GM19467 (cell line): ENCODE data around the gene PDGFRA.

Experiments used
- ATAC-seq: cut with Tn5 transposase; IDR thresholded peaks from one replicate; pipeline ENCODE4 v1.9.1; 2021; ENCODE audit warnings: mild to moderate bottlenecking, moderate library complexity; ENCODE audit not compliant: unreplicated experiment

PDGFRA gene

DNA sequence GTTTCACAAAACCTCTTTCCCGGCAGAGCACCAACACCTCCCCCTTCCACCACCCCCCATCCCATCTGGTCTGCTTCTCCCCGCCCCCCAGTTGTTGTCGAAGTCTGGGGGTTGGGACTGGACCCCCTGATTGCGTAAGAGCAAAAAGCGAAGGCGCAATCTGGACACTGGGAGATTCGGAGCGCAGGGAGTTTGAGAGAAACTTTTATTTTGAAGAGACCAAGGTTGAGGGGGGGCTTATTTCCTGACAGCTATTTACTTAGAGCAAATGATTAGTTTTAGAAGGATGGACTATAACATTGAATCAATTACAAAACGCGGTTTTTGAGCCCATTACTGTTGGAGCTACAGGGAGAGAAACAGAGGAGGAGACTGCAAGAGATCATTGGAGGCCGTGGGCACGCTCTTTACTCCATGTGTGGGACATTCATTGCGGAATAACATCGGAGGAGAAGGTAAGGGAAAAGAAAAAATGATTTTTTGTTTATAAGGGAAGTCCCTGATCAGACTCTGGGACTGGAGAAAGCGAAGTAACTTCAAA, at the start of gene PDGFRA:
Gene PDGFRA, plus strand, starts transcription at position 333 of the 541 bp plus-strand sequence. CDS start 29,476 bp downstream, outside the sequence.
- no peak for ATAC-seq

GRCh38 chr4:54184581-54184980, 44.5 kb upstream of the PDGFRA start:
- no peak for ATAC-seq

DNA sequence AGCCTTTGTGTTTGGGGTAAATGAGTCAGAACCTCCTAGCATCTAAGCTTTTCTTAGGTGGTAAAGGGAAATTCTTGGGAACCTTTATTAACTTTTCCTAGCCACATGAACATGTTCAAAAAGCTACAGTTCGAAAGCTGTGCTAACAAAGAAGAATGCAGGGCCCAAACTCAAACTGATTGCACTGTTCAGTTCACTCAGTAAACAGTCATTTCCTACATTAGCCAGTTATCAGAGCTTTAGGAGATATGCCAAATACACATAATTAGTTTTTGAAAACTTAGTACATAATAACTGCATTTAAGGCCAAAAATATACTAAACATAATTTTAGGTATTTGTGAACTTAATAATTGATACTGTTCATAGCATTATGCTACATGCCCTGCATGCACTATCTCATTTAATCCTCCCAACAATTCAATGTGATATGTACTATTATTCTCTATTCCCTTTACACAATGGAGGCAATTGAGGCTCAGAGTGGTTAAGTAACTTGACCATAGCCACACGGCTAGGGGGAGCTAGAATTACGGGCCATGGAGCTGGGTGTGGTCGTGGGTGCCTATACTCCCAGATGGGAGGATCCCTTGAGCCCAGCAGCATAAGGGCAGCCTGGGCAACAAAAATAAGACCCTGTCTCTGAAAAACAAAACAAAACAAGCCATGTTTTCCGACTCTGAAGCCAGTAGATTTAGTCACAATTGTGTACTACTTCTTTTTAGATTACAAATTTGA, 43.9 kb upstream of the PDGFRA start:
- ATAC-seq = no peak

DNA sequence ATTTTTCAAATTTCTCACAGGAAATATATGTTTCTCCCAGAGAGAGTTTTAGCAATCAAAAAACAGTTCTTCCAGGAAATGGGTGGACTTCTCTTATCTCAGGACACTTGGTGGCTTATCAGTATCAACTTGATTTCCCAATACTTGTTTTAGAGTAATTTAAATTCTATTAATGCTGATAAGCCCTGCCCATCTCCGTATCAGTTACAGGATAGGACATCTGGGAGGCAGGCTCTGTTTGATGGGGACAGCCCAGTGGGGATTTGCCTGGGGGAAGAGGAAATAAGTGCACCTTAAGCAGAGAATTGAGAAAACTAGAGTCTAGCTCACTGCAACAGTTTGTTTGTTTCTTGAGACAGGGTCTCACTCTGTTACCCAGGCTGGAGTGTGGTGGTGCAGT, 43.2 kb upstream of the PDGFRA start:
- no peak for ATAC-seq

GRCh38 chr4:54186371-54186770, 42.7 kb upstream of the PDGFRA start:
- no peak for ATAC-seq

DNA sequence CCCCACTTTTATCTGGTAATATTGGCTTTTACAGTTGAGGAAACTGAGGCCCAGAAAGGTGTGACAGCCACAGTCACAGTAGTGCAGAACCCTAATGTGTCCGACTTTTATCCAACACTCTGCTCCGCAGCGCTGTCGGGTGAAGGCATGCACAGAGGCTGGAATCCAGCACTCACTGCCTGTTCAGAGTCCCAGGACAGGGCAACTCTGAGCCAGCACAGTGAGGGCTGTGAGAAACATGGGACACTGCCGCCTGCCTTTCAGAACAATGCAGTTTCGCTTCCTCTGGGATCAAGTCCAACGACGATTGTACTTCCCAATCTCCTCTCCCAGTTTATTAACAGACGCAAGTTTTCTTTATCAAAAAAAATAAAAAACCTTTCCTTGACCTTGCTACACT, 41.9 kb upstream of the PDGFRA start:
- no peak for ATAC-seq

GRCh38 chr4:54189140-54189539, 40.0 kb upstream of the PDGFRA start:
- ATAC-seq = no peak

GRCh38 chr4:54192811-54193210, 36.3 kb upstream of the PDGFRA start:
- ATAC-seq = no peak

DNA sequence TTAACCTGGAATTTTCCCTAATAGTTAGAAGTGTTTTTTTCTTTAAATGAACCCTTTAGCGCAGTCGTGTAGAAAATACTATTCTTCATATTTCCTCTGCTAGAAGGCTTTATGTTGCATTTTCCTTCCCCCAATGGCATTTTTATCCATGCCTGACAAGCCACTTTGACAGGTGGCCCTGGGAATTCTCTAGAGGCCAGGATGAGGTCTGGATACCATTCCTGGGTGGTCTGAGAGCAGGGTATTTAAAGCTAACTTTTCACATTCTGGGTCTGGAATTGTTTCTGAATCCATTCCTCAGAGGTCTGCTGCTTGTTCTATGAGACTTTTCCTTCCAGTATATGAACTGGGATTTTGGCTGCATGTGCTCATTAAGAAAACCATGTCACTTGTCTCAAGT, 31.2 kb upstream of the PDGFRA start:
- no peak for ATAC-seq

DNA sequence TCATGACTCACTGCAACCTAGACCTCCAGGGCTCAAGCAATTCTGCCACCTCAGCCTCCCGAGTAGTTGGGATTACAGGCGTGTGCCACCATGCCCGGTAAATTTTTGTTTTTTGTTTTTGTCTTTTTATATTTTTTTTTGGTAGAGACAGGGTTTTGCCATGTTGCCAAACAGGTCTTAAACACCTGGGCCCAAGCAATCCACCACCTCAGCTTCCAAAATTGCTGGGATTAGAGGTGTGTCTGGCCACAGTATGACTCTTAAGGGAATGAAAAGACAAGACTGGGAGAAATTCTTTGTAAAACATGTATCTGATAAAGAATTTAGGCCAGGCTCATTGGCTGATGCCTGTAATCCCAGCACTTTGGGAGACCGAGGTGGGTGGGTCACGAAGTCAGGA, 29.2 kb upstream of the PDGFRA start:
- ATAC-seq = no peak

- no peak for ATAC-seq
Measured at GRCh38 chr4:54209617-54210016, 19.5 kb upstream of the PDGFRA start.

DNA sequence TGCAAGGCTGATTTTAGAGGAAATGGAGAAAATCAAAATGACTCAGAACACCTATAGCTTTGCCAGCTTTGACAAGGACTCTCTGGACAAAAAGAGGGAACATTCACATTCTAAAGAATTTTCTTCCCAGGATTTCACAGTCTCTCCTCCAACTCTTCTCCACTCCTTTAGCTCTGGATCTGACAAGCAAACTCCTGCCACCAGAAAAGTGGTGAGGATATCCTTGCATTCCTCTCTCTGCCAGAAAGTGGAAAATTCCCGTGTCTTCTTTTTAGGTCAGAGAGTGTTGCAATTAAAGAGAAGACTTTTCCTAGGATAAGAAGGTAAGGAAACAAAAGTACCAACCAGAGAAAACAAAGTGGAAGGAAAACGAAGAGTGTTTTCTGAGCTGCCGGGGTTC, 16.1 kb upstream of the PDGFRA start:
- ATAC-seq = no peak

- no peak for ATAC-seq
Measured at GRCh38 chr4:54213761-54214160, 15.3 kb upstream of the PDGFRA start.

GRCh38 chr4:54215379-54216077, 13.6 kb upstream of the PDGFRA start:
- ATAC-seq = no peak

DNA sequence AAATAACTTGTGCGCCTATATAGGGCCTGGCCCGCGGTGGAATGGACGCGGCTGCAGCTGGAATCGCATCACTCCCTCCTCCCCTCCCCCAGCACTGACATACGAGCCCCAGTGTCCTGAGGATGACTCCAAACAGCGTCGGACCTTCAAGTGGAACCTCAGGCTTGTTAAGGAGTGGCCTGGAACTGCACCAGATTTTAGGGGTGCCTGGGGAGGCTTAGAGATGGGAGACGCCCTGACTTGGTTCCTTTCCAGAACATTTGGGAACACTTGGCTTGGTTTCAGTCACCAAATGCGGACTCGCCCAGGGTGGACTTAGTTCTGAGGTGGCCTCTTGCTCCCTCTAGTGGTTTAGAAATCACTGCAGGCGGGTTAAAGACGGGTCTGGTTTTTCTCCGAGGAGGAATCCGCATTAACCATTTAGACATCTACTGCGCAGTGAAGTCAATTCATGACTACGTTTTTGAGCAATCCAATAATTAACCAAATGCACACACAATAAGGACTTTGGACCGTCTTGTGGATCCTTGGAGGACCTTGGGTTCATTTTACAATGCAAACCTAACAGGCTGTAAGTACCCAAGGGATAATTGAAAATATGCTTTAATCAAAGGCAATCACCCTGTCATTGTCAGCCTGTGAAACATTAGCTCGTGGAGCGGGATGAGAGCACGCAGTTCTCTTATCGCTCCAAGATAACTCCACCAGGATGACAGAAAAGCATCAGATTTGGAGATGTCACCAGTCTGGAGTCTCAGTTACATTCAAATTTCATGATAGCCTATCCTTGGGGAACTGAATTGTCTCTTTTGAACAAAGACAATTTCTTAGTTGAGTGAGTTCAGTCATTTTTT, 11.2 kb upstream of the PDGFRA start:
- no peak for ATAC-seq

DNA sequence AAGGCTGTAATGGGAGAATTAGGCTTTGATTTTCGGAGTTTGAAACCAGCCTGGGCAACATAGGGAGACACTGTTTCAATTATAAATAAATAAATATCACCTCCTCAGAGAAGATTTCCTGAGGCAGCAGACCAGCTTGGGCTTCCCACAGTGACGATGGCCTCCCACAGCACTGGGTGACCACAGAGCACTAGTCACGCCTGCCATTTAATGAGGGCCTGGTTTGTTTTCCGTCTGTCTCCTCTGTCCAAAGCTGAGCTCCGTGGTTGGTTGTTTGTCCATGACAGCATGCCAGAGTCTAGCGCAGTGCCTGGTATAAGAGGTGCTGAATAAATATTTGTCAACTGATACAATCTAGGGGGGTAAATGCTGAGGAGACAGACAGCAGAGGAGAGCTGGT, 10.4 kb upstream of the PDGFRA start:
- no peak for ATAC-seq

DNA sequence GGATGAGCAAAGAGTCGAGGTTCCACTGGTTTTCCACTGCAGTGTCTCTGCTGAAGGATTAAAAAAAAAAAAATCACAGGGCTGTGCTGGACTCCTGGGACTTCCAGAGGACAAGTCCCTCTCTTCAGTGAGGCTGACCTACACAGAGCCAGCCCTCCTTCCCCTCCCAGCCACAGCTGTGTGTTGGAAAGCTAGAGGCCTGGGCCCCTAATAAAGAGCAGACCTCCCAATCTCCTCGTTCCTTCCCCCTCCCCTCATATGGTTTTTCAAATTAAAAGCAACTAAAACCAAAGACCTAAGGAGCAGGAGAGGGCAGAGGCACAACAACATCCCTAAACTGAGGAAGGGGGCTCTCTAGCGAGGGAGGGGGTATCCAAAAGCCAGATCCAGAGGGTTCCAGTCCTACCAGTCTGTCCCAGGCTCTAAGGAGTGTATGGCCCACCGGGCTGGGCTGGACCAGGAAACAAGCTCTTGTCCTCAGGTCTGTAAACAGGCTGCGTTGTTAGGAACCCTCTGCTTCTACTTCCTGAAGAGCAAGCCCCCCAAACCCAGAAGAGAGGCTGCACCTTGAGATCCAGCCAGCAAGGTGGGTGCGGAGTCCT, 4.0 kb upstream of the PDGFRA start:
- no peak for ATAC-seq

- ATAC-seq = no peak
Measured at GRCh38 chr4:54225598-54226403, 3.3 kb upstream of the PDGFRA start.

DNA sequence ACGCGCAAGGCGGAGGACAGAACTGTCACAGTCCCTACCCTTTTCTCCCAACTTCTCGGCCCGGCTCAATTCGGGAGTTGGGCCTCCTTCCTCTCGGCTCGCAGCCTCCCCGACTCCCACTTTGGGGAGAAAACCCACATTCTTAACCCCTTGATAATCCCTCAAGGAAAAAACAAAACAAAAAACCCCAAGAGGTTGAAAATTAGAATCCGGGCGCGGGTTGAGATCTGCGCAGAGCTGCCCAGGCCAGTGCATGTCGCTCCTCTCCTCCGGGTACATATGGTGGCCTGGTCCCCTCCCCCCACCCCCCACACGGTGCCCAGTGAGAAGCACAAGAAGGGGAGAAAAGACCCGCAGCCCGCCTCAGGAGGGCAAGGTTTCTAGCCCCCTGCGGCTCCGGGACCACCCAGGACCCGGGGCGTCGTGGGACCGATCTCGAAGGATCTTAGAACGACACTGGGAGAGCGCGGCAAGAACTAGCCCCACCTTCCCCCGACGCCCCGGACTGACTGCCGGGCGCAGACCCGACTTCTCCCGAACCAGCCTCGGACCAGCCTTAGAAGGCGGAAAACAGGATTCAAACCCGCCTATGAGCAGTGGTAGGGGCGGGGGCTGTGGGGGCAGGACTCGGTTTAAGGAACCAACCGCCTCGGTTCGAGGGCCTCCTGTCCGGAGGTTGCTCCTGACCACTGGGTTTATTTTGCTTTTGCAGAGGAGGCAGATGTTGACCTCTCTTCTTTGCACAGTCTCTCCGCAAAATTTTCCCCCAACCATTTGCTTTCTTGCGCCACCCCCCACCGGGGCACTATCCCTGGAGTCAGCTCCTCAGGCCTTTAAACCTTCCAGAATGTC, 2.5 kb upstream of the PDGFRA start:
- ATAC-seq = no peak
